GM23338 (cell line): ENCODE measurements around the gene TJAP1. TPM values are rescaled to one million over a fixed set of nuclear protein-coding genes. Genes with fewer than 3 reads are reported as not detected.

ENCODE experiments used
- ATAC-seq: fragments of 200-7000 bp; cut with Tn5 transposase; 3 replicates; pipeline ENCODE4 v1.9.1; 2020
- DNase-seq: peaks from one replicate; pipeline ENCODE4 v3.0.0-alpha.2; 2015; ENCODE audit warnings: low spot score
- H2AFZ ChIP-seq: fragments of 200-600 bp; sonication (generic); 2 replicates; pipeline ENCODE4 v1.8.0; 2016; ENCODE audit warnings: antibody characterized with exemption, mild to moderate bottlenecking, moderate library complexity
- H3F3A ChIP-seq: fragments of 200-600 bp; sonication (generic); replicated peaks from 2 replicates; pipeline ENCODE4 v1.8.0; 2017; ENCODE audit warnings: antibody characterized with exemption, mixed run types, low read depth
- H3K27ac ChIP-seq: fragments of 200-600 bp; sonication (generic); 2 replicates; pipeline ENCODE4 v1.6.1; 2016; ENCODE audit warnings: low read depth
- H3K27me3 ChIP-seq: fragments of 200-600 bp; sonication (generic); 2 replicates; pipeline ENCODE4 v1.8.0; 2016; ENCODE audit warnings: mild to moderate bottlenecking, mixed run types, moderate library complexity; ENCODE audit not compliant: insufficient read depth
- H3K36me3 ChIP-seq: fragments of 200-600 bp; sonication (generic); 2 replicates; pipeline ENCODE4 v1.8.0; 2016; ENCODE audit warnings: mild to moderate bottlenecking; ENCODE audit not compliant: insufficient read depth
- H3K4me1 ChIP-seq: fragments of 200-600 bp; sonication (generic); 2 replicates; pipeline ENCODE4 v1.8.0; 2016; ENCODE audit warnings: mild to moderate bottlenecking, moderate library complexity; ENCODE audit not compliant: insufficient read depth
- H3K4me2 ChIP-seq: fragments of 200-600 bp; sonication (generic); 2 replicates; pipeline ENCODE4 v1.7.1; 2017; ENCODE audit warnings: mixed run types
- H3K4me3 ChIP-seq: fragments of 200-600 bp; sonication (generic); 2 replicates; pipeline ENCODE4 v1.6.1; 2016; ENCODE audit warnings: mixed run types
- H3K79me2 ChIP-seq: fragments of 200-600 bp; sonication (generic); replicated peaks from 2 replicates; pipeline ENCODE4 v1.8.0; 2017; ENCODE audit warnings: mild to moderate bottlenecking; ENCODE audit not compliant: insufficient read depth
- H3K9me2 ChIP-seq: fragments of 200-600 bp; sonication (generic); 2 replicates; pipeline ENCODE4 v1.8.0; 2017; ENCODE audit not compliant: insufficient read depth
- H4K20me1 ChIP-seq: fragments of 200-600 bp; sonication (generic); replicated peaks from 2 replicates; pipeline ENCODE4 v1.8.0; 2017; ENCODE audit warnings: mild to moderate bottlenecking; ENCODE audit not compliant: insufficient read depth
- H3K27ac Mint-ChIP-seq: 2 replicates; pipeline ENCODE4 v1.8.0; 2020; ENCODE audit warnings: inconsistent platforms, mild to moderate bottlenecking, moderate library complexity, mixed read lengths
- H3K27me3 Mint-ChIP-seq: 3 replicates; pipeline ENCODE4 v1.8.0; 2022; ENCODE audit warnings: low read depth, mild to moderate bottlenecking, moderate library complexity, mixed read lengths, inconsistent platforms; ENCODE audit not compliant: insufficient read depth, poor library complexity
- H3K36me3 Mint-ChIP-seq: 3 replicates; pipeline ENCODE4 v1.8.0; 2021; ENCODE audit warnings: low read depth, mild to moderate bottlenecking, inconsistent platforms, moderate library complexity, mixed read lengths
- H3K4me1 Mint-ChIP-seq: 3 replicates; pipeline ENCODE4 v1.8.0; 2020; ENCODE audit warnings: mild to moderate bottlenecking, inconsistent platforms, mixed read lengths
- H3K4me3 Mint-ChIP-seq: 3 replicates; pipeline ENCODE4 v1.8.0; 2021; ENCODE audit warnings: moderate library complexity, mild to moderate bottlenecking, inconsistent platforms, mixed read lengths
- H3K9me3 Mint-ChIP-seq: 3 replicates; pipeline ENCODE4 v1.8.0; 2020; ENCODE audit warnings: moderate library complexity, mild to moderate bottlenecking, inconsistent platforms, mixed read lengths
- CREB1 ChIP-seq: fragments of 250-450 bp; sonication (Bioruptor Pico); IDR thresholded peaks from 2 replicates; pipeline ENCODE4 v1.5.0; 2020; ENCODE audit warnings: low read depth, mild to moderate bottlenecking, moderate library complexity
- EZH2 ChIP-seq: fragments of 200-600 bp; sonication (generic); IDR thresholded peaks from one replicate; pipeline ENCODE4 v1.8.0; 2017; ENCODE audit warnings: antibody characterized with exemption, mild to moderate bottlenecking, low read depth; ENCODE audit not compliant: unreplicated experiment
- EZH2phosphoT487 ChIP-seq: fragments of 200-600 bp; sonication (generic); IDR thresholded peaks from one replicate; pipeline ENCODE4 v1.8.1; 2018; ENCODE audit warnings: antibody characterized with exemption; ENCODE audit not compliant: unreplicated experiment
- JUNB ChIP-seq: IDR thresholded peaks from one replicate; pipeline ENCODE4 v1.6.1; 2016; ENCODE audit warnings: antibody characterized with exemption; ENCODE audit not compliant: unreplicated experiment
- NANOG ChIP-seq: IDR thresholded peaks from 2 replicates; pipeline ENCODE4 v1.6.1; 2016; ENCODE audit warnings: antibody characterized with exemption, borderline replicate concordance
- POLR2AphosphoS5 ChIP-seq: IDR thresholded peaks from 2 replicates; pipeline ENCODE4 v1.6.1; 2016; ENCODE audit warnings: antibody characterized with exemption, low read depth
- STAT1 ChIP-seq: IDR thresholded peaks from one replicate; pipeline ENCODE4 v1.6.1; 2016; ENCODE audit warnings: antibody characterized with exemption; ENCODE audit not compliant: unreplicated experiment
- ZNF114 ChIP-seq: fragments of 250-450 bp; sonication (Bioruptor Pico); IDR thresholded peaks from 2 replicates; pipeline ENCODE4 v1.5.0; 2020; ENCODE audit warnings: mild to moderate bottlenecking, moderate library complexity
- ZNF331 ChIP-seq: fragments of 250-450 bp; sonication (Bioruptor Pico); IDR thresholded peaks from 2 replicates; pipeline ENCODE4 v1.5.0; 2020; ENCODE audit warnings: low read depth, mild to moderate bottlenecking, moderate library complexity
- polyA plus RNA-seq: library from polyadenylated mRNA; unstranded; fragments of >200 nt; fragmentation: Nextera tagmentation; extraction: Ambion mirVana; gene quantifications from 2 replicates; pipeline ENCODE4 v1.2.1, GENCODE V29; 2016
- total RNA-seq: library from RNA; depleted of rRNA; stranded (reverse); fragments of >200 nt; shearing (Covaris generic); gene quantifications from 2 replicates; pipeline ENCODE4 v1.2.3, GENCODE V29; 2014
- TF ChIP-seq, protein P1 (sequence below): IDR thresholded peaks from 2 replicates; pipeline ENCODE4 v1.6.1; 2016; ENCODE audit warnings: antibody characterized with exemption
- TF ChIP-seq, protein P2 (sequence below): fragments of 250-450 bp; sonication (Bioruptor Pico); IDR thresholded peaks from 2 replicates; pipeline ENCODE4 v1.5.0; 2020; ENCODE audit warnings: mild to moderate bottlenecking, moderate library complexity
- TF ChIP-seq, protein P3 (sequence below), 2 experiments: fragments of 200-600 bp in 1 of 2; sonication (generic) in 1 of 2; conservative IDR thresholded peaks; 2 replicates each; pipeline versions ENCODE4 v1.5.1 to v1.6.1; 2016 to 2017; ENCODE audit warnings: antibody characterized with exemption in 2 of 2, low read depth in 2 of 2, mild to moderate bottlenecking in 2 of 2, moderate library complexity in 1 of 2
- TF ChIP-seq, protein P4 (sequence below): IDR thresholded peaks from one replicate; pipeline ENCODE4 v1.6.1; 2018; ENCODE audit warnings: antibody characterized with exemption; ENCODE audit not compliant: unreplicated experiment

The TJAP1 gene
- total and polyA plus RNA-seq, 2 experiments from 2014 or later, result 17.6 to 34.3 TPM

DNA sequence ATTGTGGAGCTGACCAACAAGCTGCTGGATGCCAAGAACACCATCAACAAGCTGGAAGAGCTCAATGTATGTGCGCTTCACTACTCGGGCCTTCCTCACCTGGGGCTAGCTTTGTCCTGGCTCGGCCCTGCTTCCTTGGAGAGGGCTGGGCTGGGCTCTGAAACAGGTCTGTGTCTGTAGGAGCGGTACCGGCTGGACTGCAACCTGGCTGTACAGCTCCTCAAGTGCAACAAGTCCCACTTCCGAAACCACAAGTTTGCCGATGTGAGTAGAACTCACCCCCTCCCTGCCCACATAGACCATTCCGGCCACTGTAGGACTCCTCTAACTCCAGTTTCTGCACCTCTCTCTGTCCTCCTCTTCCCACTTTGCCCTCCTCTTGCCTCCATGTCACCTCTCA is 26.1 kb downstream of the TJAP1 start:
- H4K20me1 ChIP-seq, result peaks cover 6% of the 10 kb centered on the region
- H3K9me3 Mint-ChIP-seq, result no peaks in the 10 kb centered on the region
- peaks cover 57% of the 10 kb centered on the region for H3K36me3 Mint-ChIP-seq
- H3K4me1 ChIP-seq, result no peaks in the 10 kb centered on the region
- peaks cover 13% of the 10 kb centered on the region for H3K27me3 ChIP-seq
- no peak overlapping the region for H3K4me2 ChIP-seq
- no peak overlapping the region for H3K27ac Mint-ChIP-seq
- peaks cover 4% of the 10 kb centered on the region; the same call in 2 of the 3 replicates for H3K4me1 Mint-ChIP-seq
- no peaks in the 10 kb centered on the region for H3K9me2 ChIP-seq
- peaks cover 2% of the 10 kb centered on the region; the same call in 1 of the 2 replicates for H3K36me3 ChIP-seq
- no peaks in the 10 kb centered on the region for H3K79me2 ChIP-seq
- DNase-seq, result no peak
- H3K4me3 Mint-ChIP-seq, result no peak overlapping the region
- peaks cover 7% of the 10 kb centered on the region for H3F3A ChIP-seq
- no peak overlapping the region for H3K27ac ChIP-seq
- H3K27me3 Mint-ChIP-seq, result peaks cover 25% of the 10 kb centered on the region
- TF ChIP-seq POLR2AphosphoS5 (no peak), EZH2phosphoT487 (no peak), CREB1 (CRISPR knock-in tag) (no peak), ZNF114 (no peak), JUNB (no peak), ZNF331 (CRISPR knock-in tag) (no peak), STAT1 (no peak), NANOG (no peak), EZH2 (no peak)
- TF ChIP-seq, protein P1, sequence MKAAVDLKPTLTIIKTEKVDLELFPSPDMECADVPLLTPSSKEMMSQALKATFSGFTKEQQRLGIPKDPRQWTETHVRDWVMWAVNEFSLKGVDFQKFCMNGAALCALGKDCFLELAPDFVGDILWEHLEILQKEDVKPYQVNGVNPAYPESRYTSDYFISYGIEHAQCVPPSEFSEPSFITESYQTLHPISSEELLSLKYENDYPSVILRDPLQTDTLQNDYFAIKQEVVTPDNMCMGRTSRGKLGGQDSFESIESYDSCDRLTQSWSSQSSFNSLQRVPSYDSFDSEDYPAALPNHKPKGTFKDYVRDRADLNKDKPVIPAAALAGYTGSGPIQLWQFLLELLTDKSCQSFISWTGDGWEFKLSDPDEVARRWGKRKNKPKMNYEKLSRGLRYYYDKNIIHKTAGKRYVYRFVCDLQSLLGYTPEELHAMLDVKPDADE, result no peak
- TF ChIP-seq, protein P2, sequence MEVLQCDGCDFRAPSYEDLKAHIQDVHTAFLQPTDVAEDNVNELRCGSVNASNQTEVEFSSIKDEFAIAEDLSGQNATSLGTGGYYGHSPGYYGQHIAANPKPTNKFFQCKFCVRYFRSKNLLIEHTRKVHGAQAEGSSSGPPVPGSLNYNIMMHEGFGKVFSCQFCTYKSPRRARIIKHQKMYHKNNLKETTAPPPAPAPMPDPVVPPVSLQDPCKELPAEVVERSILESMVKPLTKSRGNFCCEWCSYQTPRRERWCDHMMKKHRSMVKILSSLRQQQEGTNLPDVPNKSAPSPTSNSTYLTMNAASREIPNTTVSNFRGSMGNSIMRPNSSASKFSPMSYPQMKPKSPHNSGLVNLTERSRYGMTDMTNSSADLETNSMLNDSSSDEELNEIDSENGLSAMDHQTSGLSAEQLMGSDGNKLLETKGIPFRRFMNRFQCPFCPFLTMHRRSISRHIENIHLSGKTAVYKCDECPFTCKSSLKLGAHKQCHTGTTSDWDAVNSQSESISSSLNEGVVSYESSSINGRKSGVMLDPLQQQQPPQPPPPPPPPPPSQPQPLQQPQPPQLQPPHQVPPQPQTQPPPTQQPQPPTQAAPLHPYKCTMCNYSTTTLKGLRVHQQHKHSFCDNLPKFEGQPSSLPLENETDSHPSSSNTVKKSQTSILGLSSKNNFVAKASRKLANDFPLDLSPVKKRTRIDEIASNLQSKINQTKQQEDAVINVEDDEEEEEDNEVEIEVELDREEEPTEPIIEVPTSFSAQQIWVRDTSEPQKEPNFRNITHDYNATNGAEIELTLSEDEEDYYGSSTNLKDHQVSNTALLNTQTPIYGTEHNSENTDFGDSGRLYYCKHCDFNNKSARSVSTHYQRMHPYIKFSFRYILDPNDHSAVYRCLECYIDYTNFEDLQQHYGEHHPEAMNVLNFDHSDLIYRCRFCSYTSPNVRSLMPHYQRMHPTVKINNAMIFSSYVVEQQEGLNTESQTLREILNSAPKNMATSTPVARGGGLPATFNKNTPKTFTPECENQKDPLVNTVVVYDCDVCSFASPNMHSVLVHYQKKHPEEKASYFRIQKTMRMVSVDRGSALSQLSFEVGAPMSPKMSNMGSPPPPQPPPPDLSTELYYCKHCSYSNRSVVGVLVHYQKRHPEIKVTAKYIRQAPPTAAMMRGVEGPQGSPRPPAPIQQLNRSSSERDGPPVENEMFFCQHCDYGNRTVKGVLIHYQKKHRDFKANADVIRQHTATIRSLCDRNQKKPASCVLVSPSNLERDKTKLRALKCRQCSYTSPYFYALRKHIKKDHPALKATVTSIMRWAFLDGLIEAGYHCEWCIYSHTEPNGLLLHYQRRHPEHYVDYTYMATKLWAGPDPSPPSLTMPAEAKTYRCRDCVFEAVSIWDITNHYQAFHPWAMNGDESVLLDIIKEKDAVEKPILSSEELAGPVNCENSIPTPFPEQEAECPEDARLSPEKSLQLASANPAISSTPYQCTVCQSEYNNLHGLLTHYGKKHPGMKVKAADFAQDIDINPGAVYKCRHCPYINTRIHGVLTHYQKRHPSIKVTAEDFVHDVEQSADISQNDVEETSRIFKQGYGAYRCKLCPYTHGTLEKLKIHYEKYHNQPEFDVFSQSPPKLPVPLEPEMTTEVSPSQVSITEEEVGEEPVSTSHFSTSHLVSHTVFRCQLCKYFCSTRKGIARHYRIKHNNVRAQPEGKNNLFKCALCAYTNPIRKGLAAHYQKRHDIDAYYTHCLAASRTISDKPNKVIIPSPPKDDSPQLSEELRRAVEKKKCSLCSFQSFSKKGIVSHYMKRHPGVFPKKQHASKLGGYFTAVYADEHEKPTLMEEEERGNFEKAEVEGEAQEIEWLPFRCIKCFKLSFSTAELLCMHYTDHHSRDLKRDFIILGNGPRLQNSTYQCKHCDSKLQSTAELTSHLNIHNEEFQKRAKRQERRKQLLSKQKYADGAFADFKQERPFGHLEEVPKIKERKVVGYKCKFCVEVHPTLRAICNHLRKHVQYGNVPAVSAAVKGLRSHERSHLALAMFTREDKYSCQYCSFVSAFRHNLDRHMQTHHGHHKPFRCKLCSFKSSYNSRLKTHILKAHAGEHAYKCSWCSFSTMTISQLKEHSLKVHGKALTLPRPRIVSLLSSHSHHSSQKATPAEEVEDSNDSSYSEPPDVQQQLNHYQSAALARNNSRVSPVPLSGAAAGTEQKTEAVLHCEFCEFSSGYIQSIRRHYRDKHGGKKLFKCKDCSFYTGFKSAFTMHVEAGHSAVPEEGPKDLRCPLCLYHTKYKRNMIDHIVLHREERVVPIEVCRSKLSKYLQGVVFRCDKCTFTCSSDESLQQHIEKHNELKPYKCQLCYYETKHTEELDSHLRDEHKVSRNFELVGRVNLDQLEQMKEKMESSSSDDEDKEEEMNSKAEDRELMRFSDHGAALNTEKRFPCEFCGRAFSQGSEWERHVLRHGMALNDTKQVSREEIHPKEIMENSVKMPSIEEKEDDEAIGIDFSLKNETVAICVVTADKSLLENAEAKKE (CRISPR knock-in tag), result no peak
- TF ChIP-seq, protein P3, sequence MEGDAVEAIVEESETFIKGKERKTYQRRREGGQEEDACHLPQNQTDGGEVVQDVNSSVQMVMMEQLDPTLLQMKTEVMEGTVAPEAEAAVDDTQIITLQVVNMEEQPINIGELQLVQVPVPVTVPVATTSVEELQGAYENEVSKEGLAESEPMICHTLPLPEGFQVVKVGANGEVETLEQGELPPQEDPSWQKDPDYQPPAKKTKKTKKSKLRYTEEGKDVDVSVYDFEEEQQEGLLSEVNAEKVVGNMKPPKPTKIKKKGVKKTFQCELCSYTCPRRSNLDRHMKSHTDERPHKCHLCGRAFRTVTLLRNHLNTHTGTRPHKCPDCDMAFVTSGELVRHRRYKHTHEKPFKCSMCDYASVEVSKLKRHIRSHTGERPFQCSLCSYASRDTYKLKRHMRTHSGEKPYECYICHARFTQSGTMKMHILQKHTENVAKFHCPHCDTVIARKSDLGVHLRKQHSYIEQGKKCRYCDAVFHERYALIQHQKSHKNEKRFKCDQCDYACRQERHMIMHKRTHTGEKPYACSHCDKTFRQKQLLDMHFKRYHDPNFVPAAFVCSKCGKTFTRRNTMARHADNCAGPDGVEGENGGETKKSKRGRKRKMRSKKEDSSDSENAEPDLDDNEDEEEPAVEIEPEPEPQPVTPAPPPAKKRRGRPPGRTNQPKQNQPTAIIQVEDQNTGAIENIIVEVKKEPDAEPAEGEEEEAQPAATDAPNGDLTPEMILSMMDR (conservative IDR thresholded peaks at IDR 0.05; ENCODE audit: low read depth in 2 of 2), result no peak
- TF ChIP-seq, protein P4, sequence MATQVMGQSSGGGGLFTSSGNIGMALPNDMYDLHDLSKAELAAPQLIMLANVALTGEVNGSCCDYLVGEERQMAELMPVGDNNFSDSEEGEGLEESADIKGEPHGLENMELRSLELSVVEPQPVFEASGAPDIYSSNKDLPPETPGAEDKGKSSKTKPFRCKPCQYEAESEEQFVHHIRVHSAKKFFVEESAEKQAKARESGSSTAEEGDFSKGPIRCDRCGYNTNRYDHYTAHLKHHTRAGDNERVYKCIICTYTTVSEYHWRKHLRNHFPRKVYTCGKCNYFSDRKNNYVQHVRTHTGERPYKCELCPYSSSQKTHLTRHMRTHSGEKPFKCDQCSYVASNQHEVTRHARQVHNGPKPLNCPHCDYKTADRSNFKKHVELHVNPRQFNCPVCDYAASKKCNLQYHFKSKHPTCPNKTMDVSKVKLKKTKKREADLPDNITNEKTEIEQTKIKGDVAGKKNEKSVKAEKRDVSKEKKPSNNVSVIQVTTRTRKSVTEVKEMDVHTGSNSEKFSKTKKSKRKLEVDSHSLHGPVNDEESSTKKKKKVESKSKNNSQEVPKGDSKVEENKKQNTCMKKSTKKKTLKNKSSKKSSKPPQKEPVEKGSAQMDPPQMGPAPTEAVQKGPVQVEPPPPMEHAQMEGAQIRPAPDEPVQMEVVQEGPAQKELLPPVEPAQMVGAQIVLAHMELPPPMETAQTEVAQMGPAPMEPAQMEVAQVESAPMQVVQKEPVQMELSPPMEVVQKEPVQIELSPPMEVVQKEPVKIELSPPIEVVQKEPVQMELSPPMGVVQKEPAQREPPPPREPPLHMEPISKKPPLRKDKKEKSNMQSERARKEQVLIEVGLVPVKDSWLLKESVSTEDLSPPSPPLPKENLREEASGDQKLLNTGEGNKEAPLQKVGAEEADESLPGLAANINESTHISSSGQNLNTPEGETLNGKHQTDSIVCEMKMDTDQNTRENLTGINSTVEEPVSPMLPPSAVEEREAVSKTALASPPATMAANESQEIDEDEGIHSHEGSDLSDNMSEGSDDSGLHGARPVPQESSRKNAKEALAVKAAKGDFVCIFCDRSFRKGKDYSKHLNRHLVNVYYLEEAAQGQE, result no peak
- H2AFZ ChIP-seq, result no peak overlapping the region
- H3K4me3 ChIP-seq, result no peak overlapping the region
- ATAC-seq, result no peak
